Neural progenitor cell (in vitro differentiated cells): ENCODE data around the gene TM4SF20.

Experiments used
- EZH2 ChIP-seq: fragments of 200-600 bp; sonication (generic); IDR thresholded peaks from 2 replicates; pipeline ENCODE4 v1.6.1; 2017; ENCODE audit warnings: antibody characterized with exemption, mild to moderate bottlenecking, moderate library complexity
- EZH2phosphoT487 ChIP-seq: fragments of 200-600 bp; sonication (generic); IDR thresholded peaks from 2 replicates; pipeline ENCODE4 v1.6.1; 2017; ENCODE audit warnings: antibody characterized with exemption
- TF ChIP-seq, protein P1 (sequence below): fragments of 200-600 bp; sonication (generic); IDR thresholded peaks from 2 replicates; pipeline ENCODE4 v1.5.1; 2017; ENCODE audit warnings: antibody characterized with exemption, mild to moderate bottlenecking

DNA sequence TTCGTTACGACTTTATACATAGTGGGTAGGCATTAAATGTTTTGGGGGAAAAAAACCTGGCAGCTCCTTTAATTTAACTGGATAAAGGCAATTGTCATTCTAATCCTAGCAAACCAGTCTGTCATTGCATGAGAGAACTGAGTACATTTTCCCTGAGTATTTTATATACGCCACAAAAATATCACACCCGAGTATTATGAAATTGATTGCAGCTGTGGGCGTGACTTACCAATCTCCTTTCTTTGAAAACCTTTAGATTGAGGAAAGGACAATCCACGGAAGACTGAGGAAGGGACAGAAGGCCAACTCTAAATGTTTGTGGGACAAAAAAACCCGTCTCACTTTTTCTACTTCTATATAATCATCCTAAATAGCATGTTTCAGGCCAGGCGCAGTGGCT lies 9.0 kb downstream of the TM4SF20 start:
- TF ChIP-seq, protein P1, sequence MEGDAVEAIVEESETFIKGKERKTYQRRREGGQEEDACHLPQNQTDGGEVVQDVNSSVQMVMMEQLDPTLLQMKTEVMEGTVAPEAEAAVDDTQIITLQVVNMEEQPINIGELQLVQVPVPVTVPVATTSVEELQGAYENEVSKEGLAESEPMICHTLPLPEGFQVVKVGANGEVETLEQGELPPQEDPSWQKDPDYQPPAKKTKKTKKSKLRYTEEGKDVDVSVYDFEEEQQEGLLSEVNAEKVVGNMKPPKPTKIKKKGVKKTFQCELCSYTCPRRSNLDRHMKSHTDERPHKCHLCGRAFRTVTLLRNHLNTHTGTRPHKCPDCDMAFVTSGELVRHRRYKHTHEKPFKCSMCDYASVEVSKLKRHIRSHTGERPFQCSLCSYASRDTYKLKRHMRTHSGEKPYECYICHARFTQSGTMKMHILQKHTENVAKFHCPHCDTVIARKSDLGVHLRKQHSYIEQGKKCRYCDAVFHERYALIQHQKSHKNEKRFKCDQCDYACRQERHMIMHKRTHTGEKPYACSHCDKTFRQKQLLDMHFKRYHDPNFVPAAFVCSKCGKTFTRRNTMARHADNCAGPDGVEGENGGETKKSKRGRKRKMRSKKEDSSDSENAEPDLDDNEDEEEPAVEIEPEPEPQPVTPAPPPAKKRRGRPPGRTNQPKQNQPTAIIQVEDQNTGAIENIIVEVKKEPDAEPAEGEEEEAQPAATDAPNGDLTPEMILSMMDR, result no peak
- TF ChIP-seq EZH2, result no peak
- TF ChIP-seq EZH2phosphoT487, result no peak
